K562 (cell line): ENCODE data around the gene TANK. TPM values are rescaled to one million over a fixed set of nuclear protein-coding genes. Genes with fewer than 3 reads are reported as not detected.
A peak's percentile ranks its signal among the peaks of the same experiment; 100 is the strongest.

Experiments
- CXXC5 ChIP-seq: fragments of 250-450 bp; sonication (Bioruptor Pico); IDR thresholded peaks from 2 replicates; pipeline ENCODE4 v1.8.0; 2022; ENCODE audit warnings: inconsistent platforms, mild to moderate bottlenecking, moderate library complexity
- EP400 ChIP-seq: fragments of 450-650 bp; IDR thresholded peaks from 2 replicates; pipeline ENCODE4 v1.6.1; 2017; ENCODE audit warnings: antibody characterized with exemption, mild to moderate bottlenecking, moderate library complexity
- GATA2 ChIP-seq: sonication (generic); formaldehyde crosslinking; IDR thresholded peaks from 2 replicates; pipeline ENCODE4 v1.4.0; 2020; ENCODE audit warnings: mild to moderate bottlenecking, missing genetic modification reagents
- MAFF ChIP-seq: IDR thresholded peaks from 2 replicates; pipeline ENCODE4 v1.6.1; 2012; ENCODE audit warnings: low read length, improper control_type of control experiment
- NFATC3 ChIP-seq: fragments of 450-650 bp; IDR thresholded peaks from 2 replicates; pipeline ENCODE4 v1.6.1; 2017; ENCODE audit warnings: mild to moderate bottlenecking
- RAD51 ChIP-seq: fragments of 450-650 bp; IDR thresholded peaks from 2 replicates; pipeline ENCODE4 v1.7.1; 2016; ENCODE audit warnings: low read depth, mild to moderate bottlenecking, borderline replicate concordance
- RBM34 ChIP-seq: fragments of 200-400 bp; formaldehyde crosslinking; IDR thresholded peaks from 2 replicates; pipeline ENCODE4 v1.6.1; 2018; ENCODE audit warnings: low read length, borderline replicate concordance; ENCODE audit not compliant: insufficient read depth
- RBM39 ChIP-seq: fragments of 200-400 bp; formaldehyde crosslinking; optimal IDR thresholded peaks from 2 replicates; pipeline ENCODE3; 2018; ENCODE audit warnings: low read depth, low read length
- STAT5B ChIP-seq: fragments of 250-450 bp; sonication (Bioruptor Pico); IDR thresholded peaks from 2 replicates; pipeline ENCODE4 v1.8.0; 2021; ENCODE audit warnings: mild to moderate bottlenecking, inconsistent platforms
- TAF7 ChIP-seq: fragments of 450-650 bp; IDR thresholded peaks from 2 replicates; pipeline ENCODE4 v1.6.1; 2016; ENCODE audit warnings: missing genetic modification characterization, missing compliant biosample characterization
- TCFL5 ChIP-seq: fragments of 250-450 bp; sonication (Bioruptor Pico); conservative IDR thresholded peaks from 2 replicates; pipeline ENCODE4 v1.6.1; 2021; ENCODE audit warnings: mild to moderate bottlenecking, moderate library complexity, matching md5 sums
- ZC3H8 ChIP-seq: fragments of 450-650 bp; IDR thresholded peaks from 2 replicates; pipeline ENCODE4 v1.6.1; 2017
- ZNF224 ChIP-seq: sonication (generic); formaldehyde crosslinking; IDR thresholded peaks from 2 replicates; pipeline ENCODE4 v1.8.0; 2022; ENCODE audit warnings: mild to moderate bottlenecking, missing genetic modification reagents
- ZNF253 ChIP-seq: fragments of 250-450 bp; sonication (Bioruptor Pico); conservative IDR thresholded peaks from 2 replicates; pipeline ENCODE4 v1.6.1; 2021; ENCODE audit warnings: mild to moderate bottlenecking
- ZNF324 ChIP-seq: fragments of 250-450 bp; sonication (Bioruptor Pico); IDR thresholded peaks from 2 replicates; pipeline ENCODE4 v1.4.0; 2020; ENCODE audit warnings: mild to moderate bottlenecking
- ZNF830 ChIP-seq: fragments of 250-450 bp; sonication (Bioruptor Pico); IDR thresholded peaks from 2 replicates; pipeline ENCODE4 v1.5.0; 2021; ENCODE audit warnings: mild to moderate bottlenecking
- polyA plus RNA-seq, 8 experiments: library from polyadenylated mRNA; depleted of rRNA in 4 of 8; stranded (reverse) in 5 of 8; unstranded in 3 of 8; fragments of >200 nt; fragmentation: Nextera tagmentation in 2 of 8; fragmentation: Illumina TruSeq in 1 of 8; extraction: Ambion mirVana in 2 of 8; extraction: Trizol in 1 of 8; gene quantifications; 2 replicates each; pipeline versions ENCODE4 v1.2.1 to v1.2.3, GENCODE V29; 2011 to 2014; ENCODE audit warnings: inconsistent platforms in 1 of 8, missing spikeins in 1 of 8
- total RNA-seq, 7 experiments: library from RNA; depleted of rRNA in 6 of 7; stranded (reverse); fragments of >200 nt in 6 of 7; fragmentation: Illumina TruSeq in 2 of 7; extraction: Trizol in 2 of 7; gene quantifications; 2 replicates each; pipeline versions ENCODE4 v1.2.1 to v1.2.3, GENCODE V29; 2011 to 2021; ENCODE audit warnings: low replicate concordance in 1 of 7
- TF ChIP-seq, protein P1 (sequence below), 2 experiments: IDR thresholded peaks; 2 replicates each; pipeline ENCODE4 v1.6.1; 2011; ENCODE audit warnings: borderline replicate concordance in 1 of 2, control low read depth in 1 of 2, low read depth in 1 of 2, low read length in 1 of 2, mild to moderate bottlenecking in 1 of 2, mixed read lengths in 1 of 2, moderate library complexity in 1 of 2; ENCODE audit not compliant: insufficient read depth in 1 of 2, insufficient read length in 1 of 2, poor library complexity in 1 of 2, severe bottlenecking in 1 of 2; ENCODE audit errors: extremely low read depth in 1 of 2
- TF ChIP-seq, protein P2 (sequence below): sonication (generic); formaldehyde crosslinking; IDR thresholded peaks from 2 replicates; pipeline ENCODE4 v1.8.0; 2022; ENCODE audit warnings: mild to moderate bottlenecking, missing genetic modification reagents
- TF ChIP-seq, protein P3 (sequence below): sonication (generic); formaldehyde crosslinking; IDR thresholded peaks from 2 replicates; pipeline ENCODE4 v1.8.0; 2023; ENCODE audit warnings: mild to moderate bottlenecking, missing genetic modification reagents
- TF ChIP-seq, protein P4 (sequence below): sonication (generic); formaldehyde crosslinking; IDR thresholded peaks from 2 replicates; pipeline ENCODE4 v1.5.0; 2020; ENCODE audit warnings: missing genetic modification reagents
- TF ChIP-seq, protein P5 (sequence below): fragments of 450-650 bp; conservative IDR thresholded peaks from 2 replicates; pipeline ENCODE4 v1.6.1; 2016; ENCODE audit warnings: missing genetic modification characterization, low read depth, mild to moderate bottlenecking, missing compliant biosample characterization, moderate library complexity
- TF ChIP-seq, protein P6 (sequence below): fragments of 250-450 bp; sonication (Bioruptor Pico); IDR thresholded peaks from 2 replicates; pipeline ENCODE4 v1.5.0; 2021

TANK gene
- total and polyA plus RNA-seq, 9 of the 15 experiments (the other 6 are each of a cell fraction or from before 2014, with no cell fraction given), result 43.0 to 91.5 (median 54.4) TPM

DNA sequence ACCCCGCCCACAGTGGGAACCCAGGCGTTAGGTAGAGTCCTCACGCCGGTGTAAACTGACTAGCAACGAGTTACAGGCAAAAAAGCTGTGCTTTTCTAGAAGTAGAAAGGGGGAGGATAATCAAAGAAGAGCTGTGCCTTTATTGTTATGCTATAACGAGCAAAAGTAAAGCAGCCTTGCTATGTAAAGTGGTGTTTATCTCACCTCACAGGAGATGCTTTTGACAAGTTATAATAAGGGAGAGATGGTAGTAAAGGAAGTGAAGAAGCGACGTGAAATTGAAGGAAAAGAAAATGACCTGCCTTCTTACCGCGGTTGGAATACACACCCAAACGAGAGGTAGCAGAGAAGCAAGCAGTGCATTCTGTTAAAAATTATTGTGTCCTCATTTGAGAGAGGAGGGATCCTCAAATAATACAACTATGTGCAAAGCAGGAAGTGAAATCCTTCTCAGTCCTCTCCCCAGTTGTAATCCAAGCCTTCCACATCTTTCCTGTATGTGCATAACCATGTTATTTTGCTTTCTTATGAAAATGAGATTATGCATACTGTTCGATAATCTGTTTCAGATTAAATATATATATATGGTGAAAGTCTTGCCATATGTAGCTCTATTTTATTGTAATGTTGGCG is 962 bp downstream of the TANK start (continued):
- TF ChIP-seq, protein P1, sequence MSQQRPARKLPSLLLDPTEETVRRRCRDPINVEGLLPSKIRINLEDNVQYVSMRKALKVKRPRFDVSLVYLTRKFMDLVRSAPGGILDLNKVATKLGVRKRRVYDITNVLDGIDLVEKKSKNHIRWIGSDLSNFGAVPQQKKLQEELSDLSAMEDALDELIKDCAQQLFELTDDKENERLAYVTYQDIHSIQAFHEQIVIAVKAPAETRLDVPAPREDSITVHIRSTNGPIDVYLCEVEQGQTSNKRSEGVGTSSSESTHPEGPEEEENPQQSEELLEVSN (IDR thresholded peaks at IDR 0.05; ENCODE audit: borderline replicate concordance in 1 of 2, extremely low read depth in 1 of 2, insufficient read depth in 1 of 2, insufficient read length in 1 of 2, low read depth in 1 of 2, low read length in 1 of 2, poor library complexity in 1 of 2, severe bottlenecking in 1 of 2), result no peak
- TF ChIP-seq ZNF224 (no peak), TAF7 (tag) (no peak), NFATC3 (no peak), ZNF253 (CRISPR knock-in tag) (no peak), RAD51 (no peak), CXXC5 (CRISPR knock-in tag) (no peak), TCFL5 (CRISPR knock-in tag) (no peak), ZC3H8 (0 out of 2 replicates have a peak, but pooled peaks have one; percentile 40), ZNF830 (CRISPR knock-in tag) (no peak), RBM39 (no peak), EP400 (no peak), STAT5B (no peak), ZNF324 (CRISPR knock-in tag) (peak; percentile 55; the same call in 1 of the 2 replicates), RBM34 (no peak), MAFF (no peak), GATA2 (0 out of 2 replicates have a peak, but pooled peaks have one; percentile 18)
- TF ChIP-seq, protein P2, sequence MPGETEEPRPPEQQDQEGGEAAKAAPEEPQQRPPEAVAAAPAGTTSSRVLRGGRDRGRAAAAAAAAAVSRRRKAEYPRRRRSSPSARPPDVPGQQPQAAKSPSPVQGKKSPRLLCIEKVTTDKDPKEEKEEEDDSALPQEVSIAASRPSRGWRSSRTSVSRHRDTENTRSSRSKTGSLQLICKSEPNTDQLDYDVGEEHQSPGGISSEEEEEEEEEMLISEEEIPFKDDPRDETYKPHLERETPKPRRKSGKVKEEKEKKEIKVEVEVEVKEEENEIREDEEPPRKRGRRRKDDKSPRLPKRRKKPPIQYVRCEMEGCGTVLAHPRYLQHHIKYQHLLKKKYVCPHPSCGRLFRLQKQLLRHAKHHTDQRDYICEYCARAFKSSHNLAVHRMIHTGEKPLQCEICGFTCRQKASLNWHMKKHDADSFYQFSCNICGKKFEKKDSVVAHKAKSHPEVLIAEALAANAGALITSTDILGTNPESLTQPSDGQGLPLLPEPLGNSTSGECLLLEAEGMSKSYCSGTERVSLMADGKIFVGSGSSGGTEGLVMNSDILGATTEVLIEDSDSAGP, result no peak
- TF ChIP-seq, protein P3, sequence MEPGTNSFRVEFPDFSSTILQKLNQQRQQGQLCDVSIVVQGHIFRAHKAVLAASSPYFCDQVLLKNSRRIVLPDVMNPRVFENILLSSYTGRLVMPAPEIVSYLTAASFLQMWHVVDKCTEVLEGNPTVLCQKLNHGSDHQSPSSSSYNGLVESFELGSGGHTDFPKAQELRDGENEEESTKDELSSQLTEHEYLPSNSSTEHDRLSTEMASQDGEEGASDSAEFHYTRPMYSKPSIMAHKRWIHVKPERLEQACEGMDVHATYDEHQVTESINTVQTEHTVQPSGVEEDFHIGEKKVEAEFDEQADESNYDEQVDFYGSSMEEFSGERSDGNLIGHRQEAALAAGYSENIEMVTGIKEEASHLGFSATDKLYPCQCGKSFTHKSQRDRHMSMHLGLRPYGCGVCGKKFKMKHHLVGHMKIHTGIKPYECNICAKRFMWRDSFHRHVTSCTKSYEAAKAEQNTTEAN (CRISPR knock-in tag), result no peak
- TF ChIP-seq, protein P4, sequence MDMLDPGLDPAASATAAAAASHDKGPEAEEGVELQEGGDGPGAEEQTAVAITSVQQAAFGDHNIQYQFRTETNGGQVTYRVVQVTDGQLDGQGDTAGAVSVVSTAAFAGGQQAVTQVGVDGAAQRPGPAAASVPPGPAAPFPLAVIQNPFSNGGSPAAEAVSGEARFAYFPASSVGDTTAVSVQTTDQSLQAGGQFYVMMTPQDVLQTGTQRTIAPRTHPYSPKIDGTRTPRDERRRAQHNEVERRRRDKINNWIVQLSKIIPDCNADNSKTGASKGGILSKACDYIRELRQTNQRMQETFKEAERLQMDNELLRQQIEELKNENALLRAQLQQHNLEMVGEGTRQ (CRISPR knock-in tag), result no peak
- TF ChIP-seq, protein P5, sequence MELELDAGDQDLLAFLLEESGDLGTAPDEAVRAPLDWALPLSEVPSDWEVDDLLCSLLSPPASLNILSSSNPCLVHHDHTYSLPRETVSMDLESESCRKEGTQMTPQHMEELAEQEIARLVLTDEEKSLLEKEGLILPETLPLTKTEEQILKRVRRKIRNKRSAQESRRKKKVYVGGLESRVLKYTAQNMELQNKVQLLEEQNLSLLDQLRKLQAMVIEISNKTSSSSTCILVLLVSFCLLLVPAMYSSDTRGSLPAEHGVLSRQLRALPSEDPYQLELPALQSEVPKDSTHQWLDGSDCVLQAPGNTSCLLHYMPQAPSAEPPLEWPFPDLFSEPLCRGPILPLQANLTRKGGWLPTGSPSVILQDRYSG (tag), result no peak
- TF ChIP-seq, protein P6, sequence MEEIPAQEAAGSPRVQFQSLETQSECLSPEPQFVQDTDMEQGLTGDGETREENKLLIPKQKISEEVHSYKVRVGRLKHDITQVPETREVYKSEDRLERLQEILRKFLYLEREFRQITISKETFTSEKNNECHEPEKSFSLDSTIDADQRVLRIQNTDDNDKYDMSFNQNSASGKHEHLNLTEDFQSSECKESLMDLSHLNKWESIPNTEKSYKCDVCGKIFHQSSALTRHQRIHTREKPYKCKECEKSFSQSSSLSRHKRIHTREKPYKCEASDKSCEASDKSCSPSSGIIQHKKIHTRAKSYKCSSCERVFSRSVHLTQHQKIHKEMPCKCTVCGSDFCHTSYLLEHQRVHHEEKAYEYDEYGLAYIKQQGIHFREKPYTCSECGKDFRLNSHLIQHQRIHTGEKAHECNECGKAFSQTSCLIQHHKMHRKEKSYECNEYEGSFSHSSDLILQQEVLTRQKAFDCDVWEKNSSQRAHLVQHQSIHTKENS, result no peak
